DOHH2 (cell line): ENCODE results near the gene ATXN7.

Experiments used
- H3F3A ChIP-seq: fragments of 200-600 bp; sonication (generic), shearing (Covaris generic); 2 replicates; pipeline ENCODE4 v1.6.0; 2016; ENCODE audit warnings: antibody characterized with exemption, mild to moderate bottlenecking; ENCODE audit not compliant: control insufficient read depth, insufficient read depth
- H3K27ac ChIP-seq: fragments of 200-600 bp; sonication (generic); 2 replicates; pipeline ENCODE4 v1.5.1; 2014; ENCODE audit warnings: low read depth, mild to moderate bottlenecking, low read length, moderate library complexity
- H3K27me3 ChIP-seq: fragments of 200-600 bp; sonication (generic); 2 replicates; pipeline ENCODE4 v1.6.1; 2014; ENCODE audit warnings: mild to moderate bottlenecking, low read length, mixed read lengths; ENCODE audit not compliant: control insufficient read depth
- H3K36me3 ChIP-seq: fragments of 200-600 bp; sonication (generic); 2 replicates; pipeline ENCODE4 v1.6.1; 2014; ENCODE audit warnings: mild to moderate bottlenecking, low read length, moderate library complexity, mixed read lengths; ENCODE audit not compliant: control insufficient read depth
- H3K4me1 ChIP-seq: fragments of 200-600 bp; sonication (generic); 2 replicates; pipeline ENCODE4 v1.6.1; 2014; ENCODE audit warnings: mild to moderate bottlenecking, low read length, mixed read lengths; ENCODE audit not compliant: control insufficient read depth
- H3K4me2 ChIP-seq: fragments of 200-600 bp; sonication (generic); 2 replicates; pipeline ENCODE4 v1.6.0; 2014; ENCODE audit warnings: mild to moderate bottlenecking, low read length, moderate library complexity
- H3K4me3 ChIP-seq: fragments of 200-600 bp; sonication (generic); 2 replicates; pipeline ENCODE4 v1.5.1; 2014; ENCODE audit warnings: mild to moderate bottlenecking, low read length, mixed read lengths
- H3K79me2 ChIP-seq: fragments of 200-600 bp; sonication (generic); 2 replicates; pipeline ENCODE4 v1.6.1; 2014; ENCODE audit warnings: mild to moderate bottlenecking, low read length, mixed read lengths; ENCODE audit not compliant: control insufficient read depth
- H3K9me2 ChIP-seq: fragments of 200-600 bp; sonication (generic); replicated peaks from 2 replicates; pipeline ENCODE4 v1.6.1; 2014; ENCODE audit warnings: mild to moderate bottlenecking, low read length, mixed read lengths; ENCODE audit not compliant: control insufficient read depth
- H3K9me3 ChIP-seq: fragments of 200-600 bp; sonication (generic); 2 replicates; pipeline ENCODE4 v1.6.1; 2014; ENCODE audit warnings: antibody characterized with exemption, low read length, mixed read lengths; ENCODE audit not compliant: control insufficient read depth, insufficient read depth
- H4K20me1 ChIP-seq: fragments of 200-600 bp; sonication (generic); 2 replicates; pipeline ENCODE4 v1.6.0; 2014; ENCODE audit warnings: low read depth, mild to moderate bottlenecking, antibody characterized with exemption, low read length, moderate library complexity; ENCODE audit not compliant: control insufficient read depth, insufficient read depth
- EZH2phosphoT487 ChIP-seq: fragments of 200-600 bp; sonication (generic); IDR thresholded peaks from 2 replicates; pipeline ENCODE4 v1.6.1; 2017; ENCODE audit warnings: borderline replicate concordance, mild to moderate bottlenecking, antibody characterized with exemption, low read length, moderate library complexity, mixed read lengths
- TF ChIP-seq, protein P1 (sequence below): fragments of 200-600 bp; sonication (generic); IDR thresholded peaks from one replicate; pipeline ENCODE4 v1.5.1; 2014; ENCODE audit warnings: antibody characterized with exemption, mild to moderate bottlenecking, low read depth, low read length; ENCODE audit not compliant: poor library complexity, severe bottlenecking

The ATXN7 gene

DNA sequence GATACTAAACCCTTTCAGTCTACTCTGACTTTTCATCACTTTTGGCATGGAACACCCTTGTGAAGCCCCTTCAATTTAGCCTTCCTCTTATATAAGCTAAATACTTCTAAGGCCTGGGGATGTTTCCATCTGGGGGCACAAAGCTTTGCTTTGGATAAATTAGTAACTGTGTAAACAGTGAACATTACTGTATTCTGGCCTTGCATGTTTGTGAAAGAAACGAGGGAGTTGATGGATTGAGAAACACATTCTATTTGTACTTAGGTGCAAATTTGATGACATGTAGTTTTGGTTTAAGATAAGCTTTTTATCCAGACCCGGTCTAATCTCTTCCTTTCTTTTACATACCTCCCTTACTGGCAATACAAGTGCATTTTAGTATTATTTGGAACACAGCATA is 139.9 kb downstream of the ATXN7 start:
- TF ChIP-seq, protein P1, sequence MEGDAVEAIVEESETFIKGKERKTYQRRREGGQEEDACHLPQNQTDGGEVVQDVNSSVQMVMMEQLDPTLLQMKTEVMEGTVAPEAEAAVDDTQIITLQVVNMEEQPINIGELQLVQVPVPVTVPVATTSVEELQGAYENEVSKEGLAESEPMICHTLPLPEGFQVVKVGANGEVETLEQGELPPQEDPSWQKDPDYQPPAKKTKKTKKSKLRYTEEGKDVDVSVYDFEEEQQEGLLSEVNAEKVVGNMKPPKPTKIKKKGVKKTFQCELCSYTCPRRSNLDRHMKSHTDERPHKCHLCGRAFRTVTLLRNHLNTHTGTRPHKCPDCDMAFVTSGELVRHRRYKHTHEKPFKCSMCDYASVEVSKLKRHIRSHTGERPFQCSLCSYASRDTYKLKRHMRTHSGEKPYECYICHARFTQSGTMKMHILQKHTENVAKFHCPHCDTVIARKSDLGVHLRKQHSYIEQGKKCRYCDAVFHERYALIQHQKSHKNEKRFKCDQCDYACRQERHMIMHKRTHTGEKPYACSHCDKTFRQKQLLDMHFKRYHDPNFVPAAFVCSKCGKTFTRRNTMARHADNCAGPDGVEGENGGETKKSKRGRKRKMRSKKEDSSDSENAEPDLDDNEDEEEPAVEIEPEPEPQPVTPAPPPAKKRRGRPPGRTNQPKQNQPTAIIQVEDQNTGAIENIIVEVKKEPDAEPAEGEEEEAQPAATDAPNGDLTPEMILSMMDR: no peak
- TF ChIP-seq EZH2phosphoT487: no peak
- no peak overlapping the region for H3K4me3 ChIP-seq
- peaks cover 82% of the 10 kb centered on the region for H3K36me3 ChIP-seq
- no peaks in the 10 kb centered on the region; the same call in 1 of the 2 replicates for H3K4me1 ChIP-seq
- H3K9me3 ChIP-seq: no peaks in the 10 kb centered on the region
- H4K20me1 ChIP-seq: no peaks in the 10 kb centered on the region
- H3K27me3 ChIP-seq: no peaks in the 10 kb centered on the region
- peaks cover 3% of the 10 kb centered on the region; the same call in 1 of the 2 replicates for H3F3A ChIP-seq
- H3K4me2 ChIP-seq: no peak overlapping the region
- no peaks in the 10 kb centered on the region for H3K79me2 ChIP-seq
- no peak overlapping the region for H3K27ac ChIP-seq
- no peaks in the 10 kb centered on the region for H3K9me2 ChIP-seq

DNA sequence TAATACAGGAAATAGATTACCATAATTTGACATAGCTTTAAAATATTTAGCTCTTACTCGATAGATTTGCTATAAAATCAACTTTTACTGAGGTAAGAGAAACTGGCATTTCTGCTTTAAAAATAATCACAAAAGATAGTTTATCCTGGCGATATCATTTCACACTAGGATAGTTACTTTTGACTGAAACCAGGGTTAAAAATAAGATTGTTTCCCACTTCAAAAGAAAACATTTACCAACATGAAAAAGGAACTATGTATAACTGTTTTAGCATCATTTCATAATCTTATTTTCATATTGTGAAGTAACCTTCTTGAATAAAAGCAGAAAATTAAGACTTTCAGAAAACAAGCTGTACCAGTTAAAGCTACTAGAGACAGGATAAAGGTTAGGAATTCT is 144.3 kb downstream of the ATXN7 start:
- Histone ChIP-seq H3K4me2 (no peak overlapping the region), H3F3A (peaks cover 3% of the 10 kb centered on the region; the same call in 1 of the 2 replicates), H3K27me3 (no peaks in the 10 kb centered on the region), H3K9me2 (no peaks in the 10 kb centered on the region), H3K27ac (no peak overlapping the region), H4K20me1 (no peaks in the 10 kb centered on the region), H3K9me3 (no peaks in the 10 kb centered on the region), H3K4me3 (no peak overlapping the region), H3K4me1 (no peaks in the 10 kb centered on the region; the same call in 1 of the 2 replicates), H3K79me2 (peaks cover 10% of the 10 kb centered on the region), H3K36me3 (peaks cover 92% of the 10 kb centered on the region)
- no peak for TF ChIP-seq EZH2phosphoT487
- TF ChIP-seq, protein P1: no peak

DNA sequence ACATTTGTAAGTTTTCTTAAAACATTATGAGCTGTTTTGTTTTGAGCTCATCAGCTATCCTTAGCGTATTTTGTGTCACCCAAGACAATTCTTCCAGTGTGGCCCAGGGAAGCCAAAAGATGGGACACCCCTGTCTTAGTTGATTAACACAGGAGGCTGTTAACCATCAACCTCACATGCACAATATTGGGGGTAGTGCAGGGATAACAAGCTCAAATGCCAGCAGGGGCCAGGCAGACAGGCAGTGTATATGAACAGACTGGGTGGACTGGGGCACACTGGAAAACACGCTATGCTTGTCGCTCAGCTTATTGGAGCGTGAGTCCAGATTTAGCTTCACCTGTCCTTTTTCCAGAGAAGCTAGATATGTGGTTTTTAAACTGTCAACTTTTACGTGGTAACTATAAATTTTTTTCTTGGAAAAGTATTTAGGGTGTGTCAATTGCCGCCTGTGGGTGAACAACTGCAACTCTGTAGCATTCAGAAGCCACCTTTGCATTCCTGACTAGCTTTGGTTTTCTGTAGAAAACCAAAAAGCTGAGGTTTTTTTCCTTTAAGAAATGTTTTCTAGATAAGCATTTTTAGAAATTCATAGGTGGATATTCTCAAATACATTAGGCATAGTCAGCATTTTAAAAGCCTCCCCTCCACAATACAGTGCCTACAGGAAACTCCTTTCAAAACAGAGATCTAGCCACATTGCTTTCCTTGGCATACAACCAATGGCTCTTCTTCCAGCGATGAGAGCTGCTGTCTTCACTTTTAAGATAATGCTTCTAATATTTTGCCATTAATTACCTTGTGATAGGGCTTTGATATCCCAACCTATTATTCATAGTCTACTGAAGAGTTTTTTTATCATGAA is 145.1 kb downstream of the ATXN7 start:
- Histone ChIP-seq H3K4me2 (no peak overlapping the region), H3K27me3 (no peaks in the 10 kb centered on the region), H3K79me2 (peaks cover 13% of the 10 kb centered on the region), H4K20me1 (no peaks in the 10 kb centered on the region), H3K9me2 (no peaks in the 10 kb centered on the region), H3K9me3 (no peaks in the 10 kb centered on the region), H3K4me1 (no peaks in the 10 kb centered on the region; the same call in 1 of the 2 replicates), H3K27ac (no peak overlapping the region), H3K4me3 (no peak overlapping the region), H3F3A (peaks cover 3% of the 10 kb centered on the region; the same call in 1 of the 2 replicates), H3K36me3 (peaks cover 99% of the 10 kb centered on the region)
- no peak for TF ChIP-seq EZH2phosphoT487
- TF ChIP-seq, protein P1: no peak
